KOPT-K1 (cell line): ENCODE results near the gene SMIM41.

ENCODE experiments used
- H3K27ac ChIP-seq: fragments of 200-600 bp; sonication (generic); 2 replicates; pipeline ENCODE4 v1.5.1; 2016; ENCODE audit warnings: antibody characterized with exemption, mild to moderate bottlenecking, low read depth, low read length; ENCODE audit not compliant: poor library complexity, severe bottlenecking
- H3K36me3 ChIP-seq: fragments of 200-600 bp; sonication (generic); 2 replicates; pipeline ENCODE4 v1.5.1; 2017; ENCODE audit warnings: antibody characterized with exemption, mild to moderate bottlenecking, low read length, moderate library complexity; ENCODE audit not compliant: insufficient read depth
- H3K9me3 ChIP-seq: fragments of 200-600 bp; sonication (generic); 2 replicates; pipeline ENCODE4 v1.5.1; 2017; ENCODE audit warnings: antibody characterized with exemption, low read length, mild to moderate bottlenecking; ENCODE audit not compliant: insufficient read depth, poor library complexity, severe bottlenecking

The SMIM41 gene

GRCh38 chr12:52069327-52070184 lies 9.9 kb upstream of the SMIM41 start, which contains the start of gene ATG101:
Gene ATG101 (plus strand): TSS chr12:52069978. CDS start chr12:52073651, 3,673 bp downstream.
- no peaks in the 10 kb centered on the region for H3K9me3 ChIP-seq
- peak within 1 kb of the TSS; percentile 93 for H3K27ac ChIP-seq
- H3K36me3 ChIP-seq: peaks cover 19% of the 10 kb centered on the region

GRCh38 chr12:52070185-52070925 lies 9.1 kb upstream of the SMIM41 start:
- peaks cover 27% of the 10 kb centered on the region for H3K36me3 ChIP-seq
- peak overlapping the region; percentile 93 for H3K27ac ChIP-seq
- no peaks in the 10 kb centered on the region for H3K9me3 ChIP-seq

- Histone ChIP-seq H3K9me3 (no peaks in the 10 kb centered on the region), H3K36me3 (peaks cover 61% of the 10 kb centered on the region), H3K27ac (no peak overlapping the region)
These were observed 5.7 kb upstream of the SMIM41 start for GRCh38 chr12:52073531-52074381.

- H3K36me3 ChIP-seq: peaks cover 68% of the 10 kb centered on the region
- H3K27ac ChIP-seq: no peak overlapping the region
- H3K9me3 ChIP-seq: no peaks in the 10 kb centered on the region
These were observed 4.4 kb upstream of the SMIM41 start for GRCh38 chr12:52074971-52075724.

GRCh38 chr12:52076811-52077210 lies 2.7 kb upstream of the SMIM41 start:
- Histone ChIP-seq H3K36me3 (peaks cover 68% of the 10 kb centered on the region), H3K27ac (no peak overlapping the region), H3K9me3 (no peaks in the 10 kb centered on the region)

GRCh38 chr12:52078276-52078675 lies 1.2 kb upstream of the SMIM41 start:
- Histone ChIP-seq H3K9me3 (no peaks in the 10 kb centered on the region), H3K27ac (no peak overlapping the region), H3K36me3 (peaks cover 62% of the 10 kb centered on the region)

GRCh38 chr12:52080403-52081251 lies 1.1 kb downstream of the SMIM41 start:
- Histone ChIP-seq H3K27ac (peak overlapping the region; percentile 58), H3K9me3 (no peaks in the 10 kb centered on the region), H3K36me3 (peaks cover 38% of the 10 kb centered on the region)

- Histone ChIP-seq H3K9me3 (no peaks in the 10 kb centered on the region), H3K36me3 (peaks cover 32% of the 10 kb centered on the region), H3K27ac (peak overlapping the region; percentile 58)
These were observed 1.8 kb downstream of the SMIM41 start for GRCh38 chr12:52081263-52081733.

- H3K36me3 ChIP-seq: peaks cover 23% of the 10 kb centered on the region
- H3K9me3 ChIP-seq: no peaks in the 10 kb centered on the region
- H3K27ac ChIP-seq: peak overlapping the region; percentile 58
These were observed 2.6 kb downstream of the SMIM41 start for GRCh38 chr12:52082026-52082668.

GRCh38 chr12:52082669-52082987 lies 3.1 kb downstream of the SMIM41 start:
- Histone ChIP-seq H3K9me3 (no peaks in the 10 kb centered on the region), H3K36me3 (peaks cover 18% of the 10 kb centered on the region), H3K27ac (peak overlapping the region; percentile 17)

- Histone ChIP-seq H3K9me3 (no peaks in the 10 kb centered on the region), H3K36me3 (peaks cover 14% of the 10 kb centered on the region), H3K27ac (peak overlapping the region; percentile 17)
These were observed 3.6 kb downstream of the SMIM41 start for GRCh38 chr12:52082988-52083637.

- Histone ChIP-seq H3K9me3 (no peaks in the 10 kb centered on the region), H3K36me3 (peaks cover 9% of the 10 kb centered on the region), H3K27ac (no peak overlapping the region)
These were observed 4.1 kb downstream of the SMIM41 start for GRCh38 chr12:52083638-52083996.
